HUDEP-2 (cell line): Measurements from ENCODE around the gene PIK3R2.
"Not testable (repeated sequence)": the region's sequence is repeated elsewhere in the genome, so short reads cannot be mapped to it uniquely, and the experiment has no call there.

Experiments
- DNase-seq, 76 experiments: peaks; one replicate each; lab custom pipeline; 2025; ENCODE audit not compliant: unreplicated experiment in 76 of 76; lab: John Stamatoyannopoulos, UW

PIK3R2 gene

GRCh38 chr19:18150776-18151624 lies 2.0 kb upstream of the PIK3R2 start:
- no peak for DNase-seq

DNA sequence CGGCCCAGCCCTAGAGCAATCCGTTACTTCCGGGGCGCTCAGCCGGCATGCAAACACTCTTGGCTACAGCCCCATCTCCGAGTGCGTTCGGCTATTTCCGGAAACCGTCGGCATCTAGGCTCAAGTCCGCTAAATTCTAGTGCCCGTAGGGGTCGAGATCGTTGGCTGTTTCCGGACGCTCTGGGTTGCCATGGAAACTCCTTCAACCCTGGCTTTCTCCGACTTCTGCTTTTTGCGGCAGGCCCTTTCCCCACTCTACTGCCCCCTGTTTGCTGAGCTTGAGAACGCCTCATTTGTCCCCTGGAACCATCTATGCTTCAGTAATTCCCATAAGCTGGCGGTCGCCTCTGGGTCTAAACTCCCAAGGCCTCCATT lies 534 bp upstream of the PIK3R2 start:
- peak; percentile 83 to 100 (median 99) for DNase-seq

GRCh38 chr19:18153556-18154134 lies 682 bp downstream of the PIK3R2 start:
- peak in 6 of 76 experiments; percentile 19 to 86 (median 40) for DNase-seq

DNA sequence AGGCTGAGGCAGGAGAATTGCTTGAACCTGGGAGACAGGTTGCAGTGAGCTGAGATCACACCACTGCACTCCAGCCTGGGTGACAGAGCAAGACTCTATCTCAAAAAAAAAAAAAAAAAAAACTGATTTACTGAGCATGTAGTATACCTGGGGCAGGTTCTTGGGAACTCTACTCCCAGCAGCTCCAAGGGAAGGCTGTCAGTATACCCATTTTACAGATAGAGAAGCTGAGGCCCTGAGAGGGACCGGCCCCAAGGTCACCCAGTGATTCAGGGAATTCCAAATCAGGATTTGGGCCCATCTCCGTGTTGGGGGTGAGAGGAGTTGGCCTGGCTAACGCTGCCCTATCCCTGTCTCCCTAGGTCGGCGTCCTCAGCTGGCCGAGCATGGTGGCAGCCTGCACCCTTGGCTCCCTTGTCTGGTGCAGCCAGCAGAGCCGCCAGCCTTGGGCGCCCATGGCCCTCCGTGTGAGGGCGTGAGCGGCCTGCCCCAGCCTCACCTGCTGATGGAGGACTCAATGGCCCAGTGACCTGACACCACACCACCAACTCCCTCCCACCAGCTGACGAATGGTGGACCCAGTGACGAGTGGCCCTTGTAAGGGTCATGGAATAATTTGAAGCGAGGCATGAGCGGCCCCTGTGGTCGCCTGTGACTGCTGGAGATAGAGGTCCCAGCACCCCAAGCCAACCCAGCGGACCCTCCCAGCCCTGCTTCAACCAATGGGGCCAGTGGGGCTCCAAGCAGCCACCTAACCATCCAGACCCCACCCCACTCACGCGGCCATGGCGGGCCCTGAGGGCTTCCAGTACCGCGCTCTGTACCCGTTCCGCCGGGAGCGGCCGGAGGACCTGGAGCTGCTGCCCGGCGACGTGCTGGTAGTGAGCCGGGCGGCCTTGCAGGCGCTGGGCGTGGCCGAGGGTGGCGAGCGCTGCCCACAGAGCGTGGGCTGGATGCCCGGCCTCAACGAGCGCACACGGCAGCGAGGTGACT lies 2.4 kb downstream of the PIK3R2 start:
- DNase-seq = peak in 47 of 76 experiments; percentile 15 to 81 (median 50)

- DNase-seq = peak in 21 of 76 experiments; percentile 7 to 67 (median 37)
Observed at GRCh38 chr19:18156268-18156667, 3.3 kb downstream of the PIK3R2 start.

GRCh38 chr19:18156841-18157464 lies 4.0 kb downstream of the PIK3R2 start:
- DNase-seq = peak; percentile 88 to 100 (median 99)

DNA sequence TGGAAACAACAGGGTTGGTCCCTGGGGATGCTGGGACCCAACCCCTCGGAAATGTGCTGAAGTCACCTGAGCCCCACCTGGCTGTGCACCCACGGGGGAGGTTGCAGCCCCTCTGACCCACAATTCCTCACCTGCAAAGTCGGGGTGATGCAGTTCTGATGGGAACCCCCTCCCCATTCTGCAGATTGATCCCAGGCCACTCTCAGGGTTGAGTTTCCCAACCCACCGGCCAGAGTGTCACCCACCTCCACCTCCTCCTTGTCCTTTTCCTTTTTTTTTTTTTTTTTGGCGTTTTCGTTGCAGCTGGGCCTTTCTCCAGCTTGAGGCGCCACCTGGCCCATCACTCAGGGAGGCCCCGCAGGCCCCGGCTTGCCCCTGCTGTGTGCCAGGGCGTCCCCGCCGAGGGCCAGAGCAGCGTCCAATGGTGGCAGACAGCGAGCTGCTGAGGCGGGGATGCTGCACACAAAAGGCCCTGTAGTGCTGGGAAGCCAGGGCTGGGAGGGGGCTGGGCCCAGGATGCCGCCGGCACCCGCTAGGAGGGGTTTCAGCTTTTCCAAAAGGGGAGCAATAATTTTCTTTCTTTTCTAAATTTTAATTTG lies 4.6 kb downstream of the PIK3R2 start:
- DNase-seq = peak in 51 of 76 experiments; percentile 18 to 66 (median 42)

DNA sequence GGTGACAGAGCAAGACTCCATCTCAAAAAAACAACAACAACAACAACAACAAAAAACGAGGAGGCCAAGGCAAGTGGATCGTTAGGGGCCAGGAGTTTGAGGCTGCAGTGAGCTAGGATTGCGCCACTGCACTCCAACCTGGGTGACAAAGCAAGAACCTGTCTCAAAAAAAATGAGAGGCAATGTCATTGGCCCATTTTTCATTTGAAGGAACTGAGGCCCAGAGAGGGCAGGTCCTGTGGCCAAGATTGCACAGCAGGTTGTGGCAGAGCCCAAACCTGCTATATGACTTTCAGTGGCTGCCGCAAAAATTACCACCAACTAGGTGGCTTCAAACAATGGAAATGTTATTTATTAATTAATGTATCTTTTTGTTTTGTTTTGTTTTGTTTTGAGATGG lies 5.5 kb downstream of the PIK3R2 start:
- peak in 1 of 76 experiments; percentile 12 for DNase-seq

- not testable (repeated sequence) for DNase-seq
Observed at GRCh38 chr19:18159059-18159616, 6.2 kb downstream of the PIK3R2 start.

DNA sequence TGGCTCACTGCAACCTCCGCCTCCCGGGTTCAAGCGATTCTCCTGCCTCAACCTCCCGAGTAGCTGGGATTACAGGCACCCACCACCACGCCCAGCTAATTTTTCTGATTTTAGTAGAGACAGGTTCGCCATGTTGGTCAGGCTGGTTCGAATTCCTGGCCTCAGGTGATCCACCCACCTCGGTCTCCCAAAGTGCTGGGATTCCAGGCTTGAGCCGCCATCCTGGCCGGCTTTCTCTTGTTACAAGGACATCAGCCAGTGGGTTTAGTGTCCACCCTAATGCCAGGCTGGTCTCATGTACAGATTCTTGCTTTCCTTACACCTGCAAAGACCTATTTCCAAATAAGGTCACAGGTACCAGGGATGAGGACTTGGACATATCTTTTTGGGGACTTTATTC lies 6.8 kb downstream of the PIK3R2 start:
- no peak for DNase-seq

GRCh38 chr19:18160493-18160970 lies 7.6 kb downstream of the PIK3R2 start:
- peak in 71 of 76 experiments; percentile 31 to 98 (median 72) for DNase-seq

DNA sequence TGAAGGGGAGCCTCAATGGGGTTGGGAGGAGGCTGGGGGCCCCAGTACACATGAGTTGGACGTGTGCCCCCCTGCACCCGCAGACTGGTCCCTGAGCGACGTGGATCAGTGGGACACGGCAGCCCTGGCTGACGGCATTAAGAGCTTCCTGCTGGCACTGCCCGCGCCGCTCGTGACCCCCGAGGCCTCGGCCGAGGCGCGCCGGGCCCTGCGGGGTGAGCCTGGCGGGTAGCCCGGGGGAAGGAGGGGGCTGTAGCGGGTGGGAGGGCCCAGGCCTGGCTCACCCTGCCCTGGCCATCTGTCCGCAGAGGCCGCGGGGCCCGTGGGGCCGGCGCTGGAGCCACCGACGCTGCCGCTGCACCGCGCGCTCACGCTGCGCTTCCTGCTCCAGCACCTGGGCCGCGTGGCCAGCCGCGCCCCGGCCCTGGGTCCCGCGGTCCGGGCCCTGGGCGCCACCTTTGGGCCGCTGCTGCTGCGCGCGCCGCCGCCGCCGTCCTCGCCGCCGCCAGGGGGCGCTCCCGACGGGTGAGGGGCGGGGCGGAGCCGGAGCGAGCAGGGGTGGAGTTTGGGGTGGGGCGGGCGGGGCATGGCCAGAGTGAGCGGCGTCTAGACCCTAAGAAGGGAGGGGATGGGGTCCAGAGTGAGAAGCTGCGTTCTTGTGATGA lies 8.1 kb downstream of the PIK3R2 start:
- DNase-seq = peak in 64 of 76 experiments; percentile 25 to 98 (median 73)

- DNase-seq = peak in 1 of 76 experiments; percentile 50
Observed at GRCh38 chr19:18161636-18162002, 8.7 kb downstream of the PIK3R2 start.

DNA sequence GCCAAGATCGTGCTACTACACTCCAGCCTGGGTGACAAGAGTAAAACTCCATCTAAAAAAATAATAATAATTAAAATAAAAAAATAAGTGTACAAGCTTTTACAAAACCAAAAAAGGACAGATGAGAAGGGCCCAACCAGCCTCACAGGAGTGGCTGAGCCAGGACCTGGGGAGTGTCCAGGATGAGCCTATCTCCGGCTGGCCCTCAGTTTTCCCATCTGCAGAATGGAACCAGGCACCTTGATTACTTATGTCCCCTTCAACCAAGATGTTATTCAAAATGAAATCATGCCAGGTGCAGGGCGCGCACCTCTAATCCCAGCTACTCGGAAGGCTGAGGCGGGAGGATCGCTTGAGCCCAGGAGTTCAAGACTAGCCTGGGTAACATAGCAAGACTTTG lies 11.1 kb downstream of the PIK3R2 start:
- no peak for DNase-seq

DNA sequence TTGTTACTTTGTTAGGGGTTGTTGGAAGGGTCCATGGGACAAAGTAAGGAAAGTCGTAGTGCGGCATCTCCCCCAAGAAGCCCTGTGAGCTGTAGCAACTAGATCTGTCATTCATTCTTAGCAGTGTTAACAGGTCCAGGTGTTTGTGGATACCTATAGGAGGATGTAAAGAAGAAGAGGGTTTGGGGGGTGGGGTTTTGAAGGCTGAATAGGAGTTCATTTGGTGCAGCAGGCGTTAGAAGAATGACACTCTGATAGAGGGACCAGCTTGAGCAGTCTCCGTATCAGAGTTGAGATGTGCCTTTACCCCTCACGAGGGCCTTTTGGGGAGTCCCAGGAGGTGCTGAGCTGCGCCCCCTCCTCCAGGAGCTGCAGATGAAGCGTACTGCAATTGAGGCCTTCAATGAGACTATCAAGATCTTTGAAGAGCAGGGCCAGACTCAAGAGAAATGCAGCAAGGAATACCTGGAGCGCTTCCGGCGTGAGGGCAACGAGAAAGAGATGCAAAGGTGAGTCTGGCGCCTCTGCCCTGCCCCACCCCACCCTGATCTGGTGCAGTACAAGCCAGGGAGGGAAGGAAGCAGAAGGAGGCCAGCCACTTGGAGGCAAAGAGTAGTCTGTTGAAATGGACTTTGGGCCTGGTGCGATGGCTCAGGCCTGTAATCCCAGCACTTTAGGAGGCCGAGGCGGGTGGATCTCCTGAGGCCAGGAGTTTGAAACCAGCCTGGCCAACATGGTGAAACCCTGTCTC lies 13.0 kb downstream of the PIK3R2 start:
- no peak for DNase-seq

DNA sequence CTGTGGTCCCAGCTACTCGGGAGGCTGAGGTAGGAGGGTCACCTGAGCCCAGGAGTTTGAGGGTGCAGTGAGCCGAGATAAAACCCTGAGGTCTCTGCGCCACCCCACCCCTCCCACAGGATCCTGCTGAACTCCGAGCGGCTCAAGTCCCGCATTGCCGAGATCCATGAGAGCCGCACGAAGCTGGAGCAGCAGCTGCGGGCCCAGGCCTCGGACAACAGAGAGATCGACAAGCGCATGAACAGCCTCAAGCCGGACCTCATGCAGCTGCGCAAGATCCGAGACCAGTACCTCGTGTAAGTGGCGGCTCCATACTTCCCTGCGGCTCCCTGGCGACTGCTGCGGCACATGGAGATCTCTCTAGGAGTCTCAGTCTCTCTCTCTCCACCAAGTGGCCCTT lies 14.0 kb downstream of the PIK3R2 start:
- no peak for DNase-seq

GRCh38 chr19:18167975-18168645 lies 15.1 kb downstream of the PIK3R2 start:
- peak in 55 of 76 experiments; percentile 9 to 73 (median 47) for DNase-seq
